Activated CD8-positive, alpha-beta memory T cell treated with anti-CD3 and anti-CD28 coated beads, Interleukin-2, amount 50 U/mL, for 1 hour (primary cell): Measurements from ENCODE around the gene DRC1.
"Not testable (repeated sequence)": the region's sequence is repeated elsewhere in the genome, so short reads cannot be mapped to it uniquely, and the experiment has no call there.

Experiments used
- DNase-seq: peaks from one replicate; pipeline ENCODE4 v3.0.0-alpha.2; 2020; ENCODE audit errors: extremely low read depth

DRC1 gene

DNA sequence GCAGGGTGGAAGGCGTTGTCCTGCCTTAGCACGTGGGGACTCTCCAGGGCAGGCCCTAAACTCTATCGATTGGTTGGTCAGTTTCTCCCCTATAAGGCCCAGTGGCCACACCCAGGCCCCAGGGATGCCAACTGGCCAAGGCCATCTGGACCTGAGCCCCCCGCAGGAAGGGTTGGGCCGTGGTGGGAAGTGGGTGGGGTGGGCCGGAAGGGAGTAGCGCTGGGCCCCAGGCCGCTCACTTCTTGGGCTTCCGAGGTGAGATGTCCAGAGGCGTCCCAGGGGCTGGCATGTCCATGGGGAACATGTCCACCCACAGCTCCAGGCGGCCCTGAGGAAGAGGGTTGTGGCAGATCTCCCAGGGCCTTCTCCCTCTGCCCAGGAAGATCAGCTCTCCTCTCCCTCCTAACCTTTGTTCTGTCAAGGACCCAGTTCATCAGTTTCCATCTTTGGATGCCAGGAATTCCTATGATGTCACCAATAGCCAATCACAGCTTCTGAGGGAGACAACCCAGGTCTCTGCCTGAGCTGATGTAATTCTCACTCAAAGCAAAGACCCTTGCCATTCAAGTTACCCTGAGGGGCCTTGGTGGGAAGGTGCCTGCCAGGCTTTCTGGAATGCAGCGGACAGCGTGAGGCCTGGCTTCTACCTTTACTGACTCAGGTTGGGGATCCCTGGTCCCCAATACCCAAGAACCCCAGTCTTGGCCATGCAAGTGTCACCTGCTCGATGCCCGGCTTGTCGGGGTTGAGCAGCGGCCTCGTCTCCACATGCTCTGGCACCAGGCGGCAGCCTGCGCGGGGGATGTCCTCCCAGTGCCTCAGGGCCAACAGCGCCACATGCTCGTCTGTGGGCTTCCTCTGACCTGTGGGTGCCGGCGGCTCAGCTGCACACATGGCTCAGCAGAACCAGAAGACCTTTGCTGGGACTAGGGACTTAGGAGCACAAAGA is 61.8 kb downstream of the DRC1 start:
- DNase-seq = no peak

DNA sequence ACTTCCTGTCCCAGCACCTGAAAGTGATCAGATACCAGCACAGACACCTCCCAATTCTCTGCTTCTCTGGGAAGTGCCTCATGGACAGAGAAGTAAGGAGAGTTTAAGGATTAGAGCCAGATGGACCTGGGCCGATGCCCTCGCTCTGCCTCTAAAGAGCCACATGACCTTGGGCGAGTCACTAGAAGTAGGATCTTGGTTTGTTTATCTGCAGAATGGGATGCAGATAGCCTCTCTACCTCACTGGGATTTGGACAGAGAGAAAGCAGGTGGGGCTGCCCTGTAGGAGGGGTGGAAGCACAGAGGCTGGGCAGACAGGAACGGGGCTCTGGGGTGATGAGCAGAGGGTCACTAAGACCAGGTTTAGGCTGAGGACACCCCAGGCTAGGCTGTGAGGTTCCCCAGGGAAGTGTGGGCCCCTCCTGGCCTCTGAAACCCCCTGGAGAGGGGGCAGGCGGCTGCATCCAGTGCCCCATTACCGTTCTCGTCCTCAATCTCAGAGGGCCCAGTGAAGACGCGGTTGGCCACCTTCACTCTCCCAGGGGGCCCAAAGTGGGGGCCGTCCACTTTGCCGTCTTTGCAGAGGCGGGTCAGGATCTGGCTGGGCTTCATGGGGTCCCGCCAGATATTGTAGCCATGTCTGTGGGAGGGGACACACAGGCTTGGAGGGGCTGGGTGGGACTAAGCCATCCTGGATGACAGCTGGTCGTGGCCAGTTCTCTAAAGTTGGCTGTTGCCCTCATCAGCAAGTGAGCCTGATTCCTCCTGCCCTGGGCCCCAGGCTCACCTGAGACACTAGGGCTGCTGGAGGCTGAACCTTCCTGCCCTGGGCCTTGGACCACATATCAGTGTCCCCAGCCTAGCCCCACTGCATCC is 62.9 kb downstream of the DRC1 start:
- no peak for DNase-seq

GRCh38 chr2:26465266-26465925 is 63.7 kb downstream of the DRC1 start:
- no peak for DNase-seq

DNA sequence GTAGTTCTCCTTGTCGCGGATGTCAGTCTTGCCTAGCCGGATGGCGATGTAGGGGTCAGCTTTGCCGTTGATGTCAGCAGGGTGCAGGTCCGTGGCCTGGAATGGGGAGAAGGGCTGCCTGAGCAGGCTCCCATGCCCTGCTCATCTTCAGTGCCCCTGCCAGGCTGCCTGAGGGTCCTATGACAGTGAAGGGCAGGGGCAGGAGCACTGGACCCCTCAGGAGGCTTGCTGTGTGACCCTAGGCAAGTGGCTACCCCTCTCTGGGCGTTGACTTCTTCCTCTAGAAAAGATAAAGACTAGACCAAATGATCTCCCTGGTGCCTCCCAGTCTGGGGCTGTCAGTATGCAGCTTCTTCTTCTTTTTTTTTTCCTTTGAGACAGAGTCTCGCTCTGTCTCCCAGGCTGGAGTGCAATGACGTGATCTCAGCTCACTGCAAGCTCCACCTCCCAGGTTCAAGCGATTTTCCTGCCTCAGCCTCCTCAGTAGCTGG is 64.3 kb downstream of the DRC1 start:
- no peak for DNase-seq

DNA sequence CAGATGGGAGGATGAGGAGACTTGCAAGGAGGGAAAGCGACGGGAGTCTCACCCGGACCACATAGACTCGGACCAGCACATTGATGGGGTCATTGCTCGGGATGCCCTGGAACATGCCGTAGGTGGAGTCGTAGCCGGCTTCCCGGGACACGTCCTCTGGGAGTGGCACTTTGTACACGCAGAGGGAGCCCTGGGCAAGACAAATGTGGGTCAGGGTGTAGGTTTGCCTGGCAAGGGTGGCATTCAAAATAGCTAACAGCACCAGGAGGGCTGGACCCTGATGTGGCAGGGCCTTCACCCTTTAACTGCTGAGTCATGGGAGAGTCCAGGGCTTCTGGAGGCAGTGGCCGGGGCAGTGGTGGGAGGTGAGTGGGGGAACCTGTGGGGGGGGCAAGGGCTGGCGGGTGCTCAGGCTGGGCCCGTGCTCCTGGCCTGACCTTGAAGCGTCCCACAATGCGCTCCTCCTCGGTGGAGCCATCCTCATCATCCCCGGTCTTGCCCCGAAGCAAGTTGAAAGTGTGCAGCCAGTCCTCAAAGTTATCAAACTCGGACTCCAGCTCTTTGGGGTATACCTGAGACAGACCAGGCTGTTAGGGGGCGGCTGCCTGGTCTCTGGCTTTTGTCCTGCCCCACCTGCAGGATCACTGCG is 65.1 kb downstream of the DRC1 start:
- no peak for DNase-seq

DNA sequence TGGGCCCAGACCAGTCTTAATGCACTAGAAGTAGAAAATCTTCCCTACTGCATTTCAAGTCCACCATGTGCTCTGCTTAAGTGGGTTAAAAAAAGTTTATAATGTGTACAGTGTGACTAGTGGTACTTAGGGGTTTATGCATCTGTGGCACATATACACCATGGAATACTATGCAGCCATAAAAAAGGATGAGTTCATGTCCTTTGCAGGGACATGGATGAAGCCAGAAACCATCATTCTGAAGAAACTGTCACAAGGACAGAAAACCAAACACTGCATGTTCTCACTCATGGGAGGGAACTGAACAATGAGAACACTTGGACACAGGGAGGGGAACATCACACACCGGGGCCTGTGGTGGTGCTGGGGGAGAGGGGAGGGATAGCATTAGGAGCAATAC is 66.8 kb downstream of the DRC1 start:
- not testable (repeated sequence) for DNase-seq

- no peak for DNase-seq
These were observed 67.5 kb downstream of the DRC1 start for GRCh38 chr2:26469092-26469710.

GRCh38 chr2:26469955-26470354 is 68.2 kb downstream of the DRC1 start:
- DNase-seq = no peak

DNA sequence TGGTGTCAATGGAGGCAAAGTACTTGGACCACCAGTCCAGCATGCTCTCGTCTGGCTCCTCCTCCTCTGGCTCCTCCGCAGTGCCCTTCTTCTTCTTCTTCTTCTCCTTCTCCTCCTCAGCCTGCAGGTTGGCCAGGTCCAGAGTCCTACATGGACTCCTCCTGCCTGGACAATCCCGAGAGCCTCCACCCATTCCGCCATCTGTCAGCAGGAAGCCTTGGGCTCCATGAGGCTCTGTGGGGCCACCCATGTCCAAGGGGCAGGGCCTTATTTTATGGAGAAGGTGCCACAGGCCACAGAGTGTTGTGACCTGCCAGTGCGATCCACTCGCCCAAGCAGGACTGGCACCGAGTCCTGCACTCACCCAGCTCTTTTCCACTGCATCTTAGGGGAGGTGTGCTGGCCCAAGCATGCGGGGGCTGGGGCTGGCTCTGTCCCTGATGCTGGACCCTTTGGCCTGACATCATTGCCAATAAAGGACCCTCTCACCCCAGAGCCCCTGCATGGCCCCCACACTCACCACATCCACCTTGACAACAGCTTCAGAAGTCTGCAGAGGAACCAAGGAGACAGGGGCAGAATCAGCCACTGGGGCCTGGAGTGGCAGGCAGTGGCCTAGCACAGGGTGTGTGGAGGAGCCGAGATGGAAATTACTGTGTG is 69.0 kb downstream of the DRC1 start:
- no peak for DNase-seq

- no peak for DNase-seq
These were observed 69.6 kb downstream of the DRC1 start for GRCh38 chr2:26471289-26471688.

GRCh38 chr2:26471766-26472706 is 70.3 kb downstream of the DRC1 start:
- no peak for DNase-seq

DNA sequence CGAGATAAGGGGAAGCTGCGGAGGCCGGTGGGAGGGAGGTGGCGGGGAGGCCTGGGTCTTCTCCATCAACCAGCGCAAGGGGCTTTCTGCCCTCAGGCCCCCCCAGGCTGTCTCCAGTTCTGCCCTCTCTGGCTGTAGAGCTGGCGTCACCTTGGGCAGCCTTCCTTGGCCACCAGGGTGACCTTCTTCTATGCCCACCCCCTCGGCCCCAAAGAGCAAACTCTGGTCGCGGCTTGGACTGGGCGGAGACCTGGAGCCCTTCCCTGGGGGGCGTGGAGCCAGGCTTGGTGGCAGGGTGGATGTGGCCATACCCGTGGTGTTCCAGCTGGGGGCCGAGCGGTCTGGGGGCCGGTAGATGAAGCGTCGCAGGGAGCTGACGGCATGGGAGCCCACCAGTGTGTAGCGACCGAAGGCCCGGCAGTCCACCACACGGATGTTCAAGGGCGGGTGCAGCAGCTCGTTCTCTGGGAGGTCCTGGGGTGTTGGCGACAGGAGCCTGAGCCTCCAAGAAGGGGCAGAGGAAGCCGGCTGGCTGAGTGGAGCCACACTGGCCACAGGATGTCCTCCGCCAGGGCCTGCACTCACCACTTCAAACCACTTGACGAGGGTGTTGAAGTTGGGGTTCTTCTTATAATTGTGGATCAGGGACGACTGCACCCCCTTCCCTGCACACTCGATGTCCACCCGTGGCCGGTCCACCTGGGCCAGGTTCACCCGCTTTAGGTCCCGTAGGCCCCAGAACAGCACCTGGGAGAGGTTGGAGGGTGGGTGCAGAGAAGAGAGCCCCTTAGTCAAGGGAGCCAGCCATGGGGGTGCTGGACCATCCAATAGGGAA is 71.3 kb downstream of the DRC1 start:
- DNase-seq = no peak

DNA sequence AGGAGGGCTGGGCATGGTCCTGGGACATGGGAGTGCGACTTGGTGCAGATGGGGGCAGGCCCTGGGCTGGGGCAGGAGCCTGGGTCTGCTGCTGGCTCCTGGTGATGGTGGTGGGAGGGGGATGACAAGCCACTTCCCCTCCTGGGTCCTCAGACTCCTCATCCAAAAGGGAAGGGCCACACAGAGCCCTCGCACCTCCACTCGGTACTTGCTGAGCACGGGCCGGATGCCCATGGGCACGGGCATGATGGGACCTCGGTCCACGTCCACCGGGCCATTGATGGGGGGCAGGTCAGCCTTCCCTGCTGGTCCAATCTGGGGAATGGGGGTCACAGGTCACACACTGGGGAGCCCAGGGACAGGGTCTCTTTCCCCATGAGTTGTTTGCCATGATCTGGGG is 72.1 kb downstream of the DRC1 start:
- no peak for DNase-seq

GRCh38 chr2:26474261-26474785 is 72.6 kb downstream of the DRC1 start:
- DNase-seq = no peak

DNA sequence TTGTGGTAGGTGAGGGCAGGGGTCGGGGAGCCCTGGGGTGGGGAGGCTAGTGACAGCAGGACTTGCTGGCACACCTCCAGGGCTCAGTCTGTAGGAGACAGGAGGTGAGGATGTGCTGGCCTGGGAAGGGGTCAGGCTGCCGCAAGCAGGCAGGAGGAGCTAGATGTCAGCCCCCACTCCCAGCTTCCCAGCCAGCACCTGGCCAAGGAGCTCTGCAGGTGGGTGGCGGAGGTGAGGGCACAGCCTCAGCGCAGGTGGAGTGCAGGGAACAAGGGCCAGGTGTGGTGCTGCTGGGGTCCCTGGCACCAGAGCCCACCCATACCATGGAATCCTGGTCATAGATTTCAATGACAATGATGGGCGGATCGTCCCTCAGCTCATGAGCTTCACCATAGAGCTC is 73.3 kb downstream of the DRC1 start:
- no peak for DNase-seq

- DNase-seq = no peak
These were observed 74.2 kb downstream of the DRC1 start for GRCh38 chr2:26475832-26476501.

DNA sequence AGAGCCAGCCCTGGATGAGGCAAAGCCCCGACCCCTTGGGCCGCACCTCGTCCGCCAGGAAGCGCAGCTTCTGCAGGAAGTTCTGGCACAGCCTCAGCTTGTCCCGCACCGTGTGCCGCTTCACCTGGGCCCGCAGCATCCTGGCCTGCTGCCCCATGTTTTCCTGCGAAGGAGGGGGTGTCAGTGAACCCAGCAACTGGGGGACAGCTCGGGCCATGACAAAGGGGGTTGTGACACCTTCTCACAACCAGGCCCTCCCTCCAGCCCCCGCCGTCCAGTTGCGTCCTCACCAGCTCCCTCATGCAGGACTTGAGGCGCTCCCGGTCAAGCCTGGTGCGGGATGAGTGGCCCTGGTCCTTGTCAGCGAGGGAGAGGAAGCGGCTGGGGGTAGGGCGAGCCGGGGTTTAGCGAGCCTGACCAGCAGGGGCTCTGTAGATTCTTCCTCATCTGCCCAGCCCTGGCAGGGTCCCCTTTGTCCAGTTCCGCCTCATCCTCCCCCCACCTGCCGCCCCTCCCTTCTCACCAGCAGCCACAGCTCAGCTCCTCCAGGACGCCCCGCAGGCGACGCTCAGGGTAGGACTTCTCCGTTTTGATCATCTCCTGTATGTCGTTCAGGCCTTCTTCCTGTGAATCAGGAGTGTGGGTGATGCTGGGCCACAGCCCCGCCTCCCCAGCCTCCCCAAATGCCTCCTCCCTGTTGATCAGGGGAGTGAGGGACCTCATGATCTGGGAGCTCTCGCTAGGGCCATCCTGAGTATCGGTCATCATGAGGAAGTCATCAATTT is 75.6 kb downstream of the DRC1 start:
- DNase-seq = no peak
